ENCODE results near the gene CPOX. TPM values are rescaled to one million over a fixed set of nuclear protein-coding genes. Genes with fewer than 3 reads are reported as not detected.

The CPOX gene
- total RNA-seq, 2 donors from 2014 or later: 14.0 to 40.8 TPM

DNA sequence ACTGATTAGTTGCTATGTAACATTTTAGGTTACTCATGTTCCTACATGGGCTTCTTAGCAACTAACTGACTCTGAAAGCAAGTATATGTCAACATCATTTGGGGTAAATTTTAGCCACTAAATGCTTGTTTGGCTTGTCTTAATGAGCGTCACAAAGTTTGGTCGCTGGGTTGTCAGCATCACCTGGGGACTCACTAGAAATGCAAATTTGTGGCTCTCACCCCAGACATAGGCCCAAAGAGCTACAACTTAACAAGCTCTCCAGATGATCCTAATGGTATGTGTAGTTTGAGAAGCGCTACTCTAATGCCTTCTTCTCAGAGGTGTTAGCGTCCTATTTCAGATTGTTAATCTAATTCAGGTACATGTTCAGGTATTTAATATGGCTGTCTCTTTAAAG is 32.7 kb upstream of the CPOX start:
- Histone ChIP-seq H3K4me1 (ENCODE audit: control insufficient read depth in 1 of 2, low read depth in 2 of 2) (no peaks in the 10 kb centered on the region), H3K4me3 (no peak overlapping the region), H3K27ac (no peak overlapping the region), H3K9me3 (no peaks in the 10 kb centered on the region), H3K27me3 (replicated peaks; ENCODE audit: insufficient read depth) (no peaks in the 10 kb centered on the region), H3K36me3 (no peaks in the 10 kb centered on the region)
- TF ChIP-seq, protein P1, sequence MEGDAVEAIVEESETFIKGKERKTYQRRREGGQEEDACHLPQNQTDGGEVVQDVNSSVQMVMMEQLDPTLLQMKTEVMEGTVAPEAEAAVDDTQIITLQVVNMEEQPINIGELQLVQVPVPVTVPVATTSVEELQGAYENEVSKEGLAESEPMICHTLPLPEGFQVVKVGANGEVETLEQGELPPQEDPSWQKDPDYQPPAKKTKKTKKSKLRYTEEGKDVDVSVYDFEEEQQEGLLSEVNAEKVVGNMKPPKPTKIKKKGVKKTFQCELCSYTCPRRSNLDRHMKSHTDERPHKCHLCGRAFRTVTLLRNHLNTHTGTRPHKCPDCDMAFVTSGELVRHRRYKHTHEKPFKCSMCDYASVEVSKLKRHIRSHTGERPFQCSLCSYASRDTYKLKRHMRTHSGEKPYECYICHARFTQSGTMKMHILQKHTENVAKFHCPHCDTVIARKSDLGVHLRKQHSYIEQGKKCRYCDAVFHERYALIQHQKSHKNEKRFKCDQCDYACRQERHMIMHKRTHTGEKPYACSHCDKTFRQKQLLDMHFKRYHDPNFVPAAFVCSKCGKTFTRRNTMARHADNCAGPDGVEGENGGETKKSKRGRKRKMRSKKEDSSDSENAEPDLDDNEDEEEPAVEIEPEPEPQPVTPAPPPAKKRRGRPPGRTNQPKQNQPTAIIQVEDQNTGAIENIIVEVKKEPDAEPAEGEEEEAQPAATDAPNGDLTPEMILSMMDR (IDR thresholded peaks at IDR 0.05): no peak
- no peak for ATAC-seq (ENCODE audit: insufficient number of reproducible peaks, low FRiP score, low read depth)
- no peak for DNase-seq (ENCODE audit: low spot score)

DNA sequence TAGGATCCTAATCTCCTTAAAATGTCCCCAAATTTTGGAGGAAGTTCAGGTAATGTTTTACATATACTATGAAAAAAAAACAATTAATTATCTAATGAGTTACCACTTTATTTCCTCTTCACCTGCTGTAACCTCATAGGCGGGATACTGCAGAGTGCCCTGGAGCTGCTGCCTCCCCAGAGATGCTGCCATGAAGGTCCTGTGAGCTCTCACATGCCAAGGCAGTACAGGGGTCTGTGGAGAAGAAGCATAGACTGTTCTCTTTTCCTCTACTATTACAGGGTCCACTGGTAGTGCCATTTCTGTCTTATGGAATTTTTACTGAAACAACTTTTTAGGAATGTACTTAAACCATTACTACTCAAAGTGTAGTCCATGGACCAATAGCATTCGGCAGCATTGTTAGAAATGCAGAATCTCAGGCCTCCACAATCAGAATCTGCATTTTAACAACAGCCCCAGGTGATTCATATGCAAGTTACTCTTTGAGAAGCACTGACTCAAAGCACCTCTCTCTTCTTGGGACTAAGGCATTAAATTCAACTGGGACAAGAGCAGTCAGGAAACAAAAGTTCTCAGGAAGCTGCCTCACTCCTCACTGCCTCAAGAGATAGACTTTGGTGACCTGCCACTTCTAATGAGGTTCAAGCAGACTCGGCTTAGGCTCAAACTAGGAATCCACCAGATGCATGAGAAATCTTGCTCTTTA is 30.3 kb upstream of the CPOX start:
- Histone ChIP-seq H3K4me1 (ENCODE audit: control insufficient read depth in 1 of 2, low read depth in 2 of 2) (no peaks in the 10 kb centered on the region), H3K4me3 (no peak overlapping the region), H3K36me3 (no peaks in the 10 kb centered on the region), H3K27me3 (replicated peaks; ENCODE audit: insufficient read depth) (no peaks in the 10 kb centered on the region), H3K9me3 (no peaks in the 10 kb centered on the region), H3K27ac (no peak overlapping the region)
- TF ChIP-seq, protein P1 (IDR thresholded peaks at IDR 0.05): no peak
- DNase-seq (ENCODE audit: low spot score): no peak
- no peak for ATAC-seq (ENCODE audit: insufficient number of reproducible peaks, low FRiP score, low read depth)

DNA sequence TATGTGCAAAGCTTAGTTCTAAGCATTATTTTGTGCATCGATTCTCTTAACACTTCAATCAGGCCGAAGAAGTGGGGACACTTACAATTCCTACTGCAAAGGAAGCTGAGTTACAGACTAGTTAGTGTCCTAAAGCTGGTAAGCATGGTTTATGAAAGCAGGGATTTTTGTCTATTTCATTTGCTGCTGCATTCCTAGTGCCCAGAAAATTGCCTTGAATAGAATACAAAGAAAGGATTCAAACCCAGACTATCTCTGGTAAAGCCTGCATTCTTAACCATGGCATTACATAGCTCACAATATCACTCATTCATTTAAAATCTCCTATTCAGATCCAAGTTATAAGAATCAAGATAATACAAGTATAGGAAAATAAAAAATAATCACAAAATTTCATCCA is 24.4 kb upstream of the CPOX start:
- TF ChIP-seq, protein P1 (IDR thresholded peaks at IDR 0.05): no peak
- ATAC-seq (ENCODE audit: insufficient number of reproducible peaks, low FRiP score, low read depth) (no peak), DNase-seq (ENCODE audit: low spot score) (no peak)
- Histone ChIP-seq H3K4me3 (no peak overlapping the region), H3K4me1 (ENCODE audit: control insufficient read depth in 1 of 2, low read depth in 2 of 2) (no peaks in the 10 kb centered on the region), H3K36me3 (no peaks in the 10 kb centered on the region), H3K27me3 (replicated peaks; ENCODE audit: insufficient read depth) (no peaks in the 10 kb centered on the region), H3K27ac (no peak overlapping the region), H3K9me3 (no peaks in the 10 kb centered on the region)

DNA sequence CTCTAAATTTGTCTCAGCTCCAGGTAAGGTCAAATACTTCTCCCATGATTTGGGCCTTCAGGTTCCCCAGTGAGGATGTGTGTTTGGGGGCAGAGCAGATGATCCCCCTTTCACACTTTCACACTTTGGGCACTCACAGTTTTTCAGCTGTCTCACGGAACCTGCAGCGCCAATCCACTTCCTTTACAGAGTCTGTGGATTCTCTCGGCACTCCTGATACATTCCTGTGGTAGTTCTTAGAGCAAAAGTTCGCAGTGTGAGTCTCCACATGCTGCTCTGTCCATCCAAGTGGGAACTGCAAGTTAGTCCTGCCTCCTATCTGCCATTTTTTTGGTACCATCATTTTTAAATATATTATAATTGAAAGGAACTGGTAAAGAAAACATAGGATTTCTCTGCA is 20.2 kb upstream of the CPOX start:
- ATAC-seq (ENCODE audit: insufficient number of reproducible peaks, low FRiP score, low read depth) (no peak), DNase-seq (ENCODE audit: low spot score) (no peak)
- Histone ChIP-seq H3K36me3 (no peaks in the 10 kb centered on the region), H3K27me3 (replicated peaks; ENCODE audit: insufficient read depth) (no peaks in the 10 kb centered on the region), H3K4me1 (ENCODE audit: control insufficient read depth in 1 of 2, low read depth in 2 of 2) (no peaks in the 10 kb centered on the region), H3K27ac (no peak overlapping the region), H3K4me3 (peak overlapping the region; percentile 31), H3K9me3 (peaks cover 4% of the 10 kb centered on the region)
- TF ChIP-seq, protein P1 (IDR thresholded peaks at IDR 0.05): no peak

DNA sequence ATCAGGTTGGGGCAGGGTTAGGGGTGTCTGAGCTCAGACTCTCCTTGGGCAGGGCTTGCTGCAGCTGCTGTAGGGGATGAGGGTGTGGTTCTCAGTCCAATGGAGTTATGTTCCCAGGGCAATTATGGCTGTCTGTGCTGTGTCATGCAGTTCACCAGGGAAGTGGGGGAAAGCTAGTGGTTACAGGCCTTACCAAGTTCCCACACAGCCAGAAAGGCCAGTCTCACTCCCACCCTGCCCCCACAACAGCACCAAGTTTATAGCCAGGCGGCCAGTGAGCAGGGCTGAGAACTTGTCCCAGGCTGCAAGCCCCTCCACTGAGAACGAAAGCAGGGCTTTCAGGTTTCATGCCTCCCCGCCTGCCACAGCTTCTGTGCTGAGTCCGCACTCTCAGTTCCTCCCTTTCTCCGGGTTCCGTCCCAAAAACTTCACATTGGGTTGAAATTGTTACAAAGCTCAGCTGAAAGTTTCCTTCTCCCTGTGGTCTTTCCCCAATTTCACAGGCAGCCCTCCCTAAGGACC is 19.6 kb upstream of the CPOX start:
- H3K9me3 ChIP-seq: peaks cover 4% of the 10 kb centered on the region
- H3K4me1 ChIP-seq (ENCODE audit: control insufficient read depth in 1 of 2, low read depth in 2 of 2): no peaks in the 10 kb centered on the region
- no peak overlapping the region for H3K27ac ChIP-seq
- H3K27me3 ChIP-seq (replicated peaks; ENCODE audit: insufficient read depth): no peaks in the 10 kb centered on the region
- H3K4me3 ChIP-seq: peak overlapping the region; percentile 31
- TF ChIP-seq, protein P1 (IDR thresholded peaks at IDR 0.05): no peak
- no peaks in the 10 kb centered on the region for H3K36me3 ChIP-seq
- DNase-seq (ENCODE audit: low spot score) (no peak), ATAC-seq (ENCODE audit: insufficient number of reproducible peaks, low FRiP score, low read depth) (no peak)
